Thymus (tissue), 11 donors: ENCODE measurements around the gene KRTAP10-7. TPM values are rescaled to one million over a fixed set of nuclear protein-coding genes. Genes with fewer than 3 reads are reported as not detected.
"Not testable (repeated sequence)": the region's sequence is repeated elsewhere in the genome, so short reads cannot be mapped to it uniquely, and the experiment has no call there.

Source experiments
- DNase-seq, 9 donors: peaks; one replicate each; pipeline ENCODE4 v3.0.0-alpha.2; 2013; ENCODE audit warnings: low spot score in 9 of 9, low read depth in 6 of 9, missing footprints in 1 of 9
- H3K27ac ChIP-seq, 2 donors: one replicate each; pipeline ENCODE4 v1.5.1; 2013; ENCODE audit warnings: control low read depth in 1 of 2, low read depth in 1 of 2, low read length in 1 of 2, mild to moderate bottlenecking in 1 of 2, moderate library complexity in 1 of 2
- H3K27me3 ChIP-seq, 2 donors: one replicate each; pipeline ENCODE4 v1.5.1; 2013; ENCODE audit warnings: low read length in 1 of 2; ENCODE audit not compliant: control insufficient read depth in 2 of 2, insufficient read depth in 1 of 2
- H3K36me3 ChIP-seq, 2 donors: one replicate each; pipeline ENCODE4 v1.5.1; 2013; ENCODE audit warnings: low read length in 1 of 2, mild to moderate bottlenecking in 1 of 2, moderate library complexity in 1 of 2; ENCODE audit not compliant: control insufficient read depth in 2 of 2, insufficient read depth in 2 of 2
- H3K4me1 ChIP-seq, 2 donors: one replicate each; pipeline ENCODE4 v1.5.1; 2013; ENCODE audit warnings: low read length in 2 of 2; ENCODE audit not compliant: control insufficient read depth in 2 of 2, insufficient read depth in 2 of 2
- H3K4me3 ChIP-seq, 2 donors: one replicate each; pipeline ENCODE4 v1.5.1; 2013; ENCODE audit warnings: low read length in 2 of 2, control low read depth in 1 of 2, mild to moderate bottlenecking in 1 of 2
- H3K9me3 ChIP-seq, 2 donors: one replicate each; pipeline ENCODE4 v1.5.1; 2013; ENCODE audit warnings: low read length in 1 of 2, mild to moderate bottlenecking in 1 of 2; ENCODE audit not compliant: control insufficient read depth in 2 of 2, insufficient read depth in 1 of 2
- WGBS: extraction: QIAGEN DNeasy Blood & Tissue Kit; methylation state at CpG from one replicate; pipeline ENCODE4 v1.1.7; 2013; 5-methylcytosine and 5-hydroxymethylcytosine counted together
- polyA plus RNA-seq: library from polyadenylated mRNA; stranded (reverse); fragments of 200-250 nt; gene quantifications from one replicate; pipeline ENCODE4 v1.2.3, GENCODE V29; 2013
- total RNA-seq: library from RNA; stranded (reverse); fragments of 120-200 nt; gene quantifications from one replicate; pipeline ENCODE4 v1.2.4, GENCODE V29; 2013
- donor health status: healthy.

Gene KRTAP10-7
- total and polyA plus RNA-seq, 2 donors = not detected

DNA sequence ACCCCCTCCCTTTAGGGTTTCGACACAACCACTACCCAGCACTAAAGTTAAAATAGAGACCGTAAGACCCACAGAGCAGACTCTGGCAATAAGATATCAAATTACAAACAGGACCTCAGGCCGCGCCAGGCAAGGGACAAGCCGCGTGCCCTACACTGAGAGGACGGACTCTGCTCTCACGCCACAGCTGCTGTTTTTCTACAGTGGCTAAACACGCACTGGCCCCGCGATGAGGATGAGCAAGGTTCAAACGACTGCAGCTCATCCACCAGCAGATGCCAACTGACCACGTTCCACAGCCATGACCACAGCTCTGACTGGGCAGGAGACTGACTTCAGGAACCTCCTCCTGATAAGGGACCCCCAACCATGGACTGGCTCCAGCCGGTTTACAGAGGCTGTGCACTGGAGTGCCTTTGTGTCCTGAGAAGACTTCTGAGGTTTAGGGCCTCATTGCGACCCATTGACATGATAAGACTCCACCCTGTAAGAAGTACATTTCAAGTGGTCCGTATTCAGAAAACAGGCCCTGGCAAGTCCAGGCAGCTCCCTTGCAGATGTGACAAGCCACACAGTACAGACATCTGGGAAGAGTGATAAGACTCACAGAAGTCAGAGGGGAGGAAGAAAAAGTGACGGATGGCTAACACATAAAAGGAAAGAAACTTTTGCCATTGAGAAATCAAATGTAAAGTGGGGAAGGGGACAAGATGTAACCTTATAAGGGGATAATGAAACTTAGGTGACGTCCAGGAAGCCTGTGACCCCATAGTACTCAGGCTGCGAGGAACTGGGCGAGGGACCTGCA is 6.6 kb upstream of the KRTAP10-7 start:
- Histone ChIP-seq H3K4me3 (no peak overlapping the region), H3K4me1 (peaks cover 0 to 2% of the 10 kb centered on the region in 2 donors), H3K27ac (no peak overlapping the region), H3K36me3 (no peaks in the 10 kb centered on the region), H3K27me3 (peaks cover 0 to 6% of the 10 kb centered on the region in 2 donors), H3K9me3 (no peaks in the 10 kb centered on the region)
- 79% methylated on average over 20 of the region's 20 CpGs for WGBS
- DNase-seq = no peak

DNA sequence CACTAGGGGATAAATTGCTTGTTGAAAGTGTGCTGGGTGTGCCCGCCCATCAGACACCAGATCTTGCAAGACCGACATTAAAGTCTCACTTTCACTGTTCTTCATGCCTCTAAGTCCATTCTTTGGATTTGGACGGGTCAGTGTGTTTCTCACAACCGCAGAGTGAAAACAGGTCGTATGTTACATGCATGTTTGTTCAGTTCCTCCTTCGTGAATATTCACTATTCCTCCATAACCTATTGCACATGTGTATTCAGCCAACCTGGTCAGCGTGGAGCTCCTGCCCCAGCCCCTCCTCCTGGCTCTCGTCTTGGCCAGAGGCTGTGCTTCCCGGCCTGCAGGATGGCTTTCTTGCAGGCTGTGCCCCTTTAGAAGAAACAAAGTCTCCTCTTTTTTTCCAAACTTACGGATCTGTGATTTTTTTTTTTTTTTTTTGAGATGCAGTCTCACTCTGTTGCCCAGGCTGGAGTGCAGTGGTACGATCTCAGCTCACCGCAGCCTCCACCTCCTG is 5.9 kb upstream of the KRTAP10-7 start:
- Histone ChIP-seq H3K4me1 (peaks cover 0 to 2% of the 10 kb centered on the region in 2 donors), H3K27me3 (peaks cover 0 to 6% of the 10 kb centered on the region in 2 donors), H3K9me3 (no peaks in the 10 kb centered on the region), H3K36me3 (no peaks in the 10 kb centered on the region), H3K4me3 (no peak overlapping the region), H3K27ac (no peak overlapping the region)
- 82% methylated on average over 12 of the region's 12 CpGs for WGBS
- no peak for DNase-seq

DNA sequence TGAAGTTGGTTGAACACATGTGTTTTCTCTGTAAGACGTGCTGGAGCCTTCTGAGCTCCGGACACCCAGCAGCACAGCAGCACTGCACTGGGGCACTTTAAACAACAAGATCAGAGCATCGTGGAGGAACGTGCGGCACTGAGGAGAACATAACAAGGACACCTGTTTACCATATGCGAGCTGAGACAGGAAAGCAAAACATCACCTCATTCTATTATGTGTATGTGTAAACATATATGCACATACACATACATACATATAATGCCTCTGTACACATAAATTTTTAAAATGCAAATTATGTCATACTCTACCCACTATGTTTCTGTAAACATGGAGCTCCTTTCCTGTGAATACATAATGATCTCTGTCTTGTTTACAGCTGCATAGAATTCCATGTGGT is 4.9 kb upstream of the KRTAP10-7 start:
- Histone ChIP-seq H3K27ac (no peak overlapping the region), H3K36me3 (no peaks in the 10 kb centered on the region), H3K4me1 (peaks cover 0 to 2% of the 10 kb centered on the region in 2 donors), H3K9me3 (no peaks in the 10 kb centered on the region), H3K27me3 (peaks cover 0 to 6% of the 10 kb centered on the region in 2 donors), H3K4me3 (no peak overlapping the region)
- WGBS = 81% methylated on average over 6 of the region's 6 CpGs
- no peak for DNase-seq

DNA sequence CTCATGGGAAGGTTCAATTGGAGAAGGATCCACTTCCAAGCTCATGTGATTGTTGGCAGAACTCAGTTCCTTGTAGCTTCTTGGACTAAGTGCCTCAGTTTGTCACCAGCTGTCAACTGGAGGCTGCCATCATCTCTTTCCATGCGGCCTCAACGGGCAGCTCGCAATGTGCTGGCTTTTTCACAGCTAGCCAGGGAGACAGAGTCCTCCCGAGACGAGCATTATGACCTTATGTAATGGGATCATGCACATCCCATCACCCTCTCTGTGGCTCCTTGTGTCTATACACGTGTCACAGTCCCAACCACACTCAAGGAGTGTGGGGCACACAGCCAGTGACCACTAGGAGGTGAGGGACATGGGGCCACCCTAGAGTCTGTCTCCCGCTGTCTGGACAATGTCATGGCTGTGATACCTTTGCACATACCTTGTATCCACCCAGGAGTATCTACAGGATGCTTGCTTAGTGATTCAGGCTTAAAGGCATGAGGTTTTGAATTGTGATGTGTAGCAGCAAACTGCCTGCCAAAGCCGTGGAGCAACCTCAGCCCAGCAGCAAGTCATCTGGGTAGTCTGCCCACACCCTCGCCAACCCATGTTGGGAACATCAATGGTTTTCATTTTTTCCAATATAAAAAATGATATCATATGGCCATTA is 4.2 kb upstream of the KRTAP10-7 start:
- peaks cover 0 to 6% of the 10 kb centered on the region in 2 donors for H3K27me3 ChIP-seq
- H3K36me3 ChIP-seq = no peaks in the 10 kb centered on the region
- no peaks in the 10 kb centered on the region for H3K9me3 ChIP-seq
- H3K4me3 ChIP-seq = no peak overlapping the region
- peaks cover 0 to 2% of the 10 kb centered on the region in 2 donors for H3K4me1 ChIP-seq
- DNase-seq = no peak
- no peak overlapping the region for H3K27ac ChIP-seq
- 88% methylated on average over 9 of the region's 9 CpGs for WGBS

DNA sequence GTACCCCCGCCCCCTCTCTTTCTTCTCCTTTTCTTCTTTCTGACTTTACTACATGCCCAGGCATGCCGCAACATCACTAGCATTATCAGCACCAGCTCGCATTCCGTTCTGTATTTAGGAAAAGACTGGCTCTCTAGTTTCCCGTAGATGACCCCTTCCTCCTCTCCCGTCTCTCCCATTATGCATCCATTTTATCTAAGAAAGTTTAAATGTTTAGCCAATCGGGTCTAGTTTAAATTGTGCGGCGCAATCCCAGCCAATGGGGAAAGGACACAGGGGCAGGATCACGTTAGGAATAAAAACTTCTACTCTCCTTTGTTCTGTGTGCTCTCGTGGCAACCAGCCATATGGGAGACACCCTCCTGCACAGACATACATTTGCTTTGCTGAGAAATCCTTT is 2.3 kb upstream of the KRTAP10-7 start:
- 86% methylated on average over 11 of the region's 11 CpGs for WGBS
- Histone ChIP-seq H3K9me3 (no peaks in the 10 kb centered on the region), H3K27me3 (peaks cover 0 to under 1% of the 10 kb centered on the region in 2 donors), H3K4me3 (no peak overlapping the region), H3K4me1 (peaks cover 0 to 2% of the 10 kb centered on the region in 2 donors), H3K27ac (no peak overlapping the region), H3K36me3 (no peaks in the 10 kb centered on the region)
- DNase-seq = no peak

DNA sequence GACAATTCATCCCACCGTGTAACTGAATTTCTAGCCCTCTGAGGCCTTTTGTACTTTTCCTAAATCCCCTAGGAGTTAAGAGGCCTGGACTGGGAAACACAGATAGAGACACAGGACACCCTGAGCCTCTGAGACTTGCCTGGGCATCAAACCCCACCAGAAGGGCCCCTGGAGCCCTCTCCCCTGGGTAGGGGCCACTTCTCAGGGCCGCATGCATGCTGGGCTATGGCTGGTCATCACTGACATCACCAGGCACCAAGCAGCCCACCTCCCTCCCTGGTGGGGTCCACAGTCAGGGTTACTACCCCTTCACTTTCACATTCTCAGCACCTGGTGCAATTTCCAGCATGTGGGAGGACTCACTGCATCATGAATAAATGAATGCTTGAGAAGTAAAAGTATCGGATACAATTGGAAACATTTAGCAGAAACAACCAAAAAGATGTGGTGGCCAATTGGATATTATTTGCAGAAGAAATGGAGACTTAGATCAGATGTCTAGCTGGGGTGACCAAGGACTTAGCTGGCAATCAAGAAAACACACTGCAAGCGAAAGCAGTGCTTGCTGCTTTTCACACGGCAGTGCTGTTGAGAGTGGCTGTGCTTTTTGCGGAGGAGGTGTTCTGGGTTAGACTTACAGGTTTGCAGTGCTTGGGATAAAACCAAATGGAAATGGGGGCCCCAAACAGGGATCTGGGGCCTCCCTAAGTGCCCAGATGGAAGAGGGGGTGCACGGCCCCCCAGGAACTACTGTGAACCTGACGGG is 950 bp upstream of the KRTAP10-7 start:
- Histone ChIP-seq H3K9me3 (peaks cover 0 to 2% of the 10 kb centered on the region in 2 donors), H3K4me1 (no peaks in the 10 kb centered on the region), H3K27me3 (no peaks in the 10 kb centered on the region), H3K4me3 (no peak overlapping the region), H3K36me3 (no peaks in the 10 kb centered on the region), H3K27ac (no peak overlapping the region)
- no peak for DNase-seq
- WGBS = 92% methylated on average over 8 of the region's 8 CpGs

DNA sequence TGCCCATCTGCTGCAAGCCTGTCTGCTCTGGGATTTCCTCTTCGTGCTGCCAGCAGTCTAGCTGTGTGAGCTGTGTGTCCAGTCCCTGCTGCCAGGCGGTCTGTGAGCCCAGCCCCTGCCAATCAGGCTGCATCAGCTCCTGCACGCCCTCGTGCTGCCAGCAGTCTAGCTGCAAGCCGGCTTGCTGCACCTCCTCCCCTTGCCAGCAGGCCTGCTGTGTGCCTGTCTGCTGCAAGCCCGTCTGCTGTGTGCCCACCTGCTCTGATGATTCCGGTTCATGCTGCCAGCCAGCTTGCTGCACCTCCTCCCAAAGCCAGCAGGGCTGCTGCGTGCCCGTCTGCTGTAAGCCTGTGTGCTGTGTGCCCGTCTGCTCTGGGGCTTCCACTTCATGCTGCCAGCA is 694 bp downstream of the KRTAP10-7 start:
- not testable (repeated sequence) for H3K27me3 ChIP-seq, H3K27ac ChIP-seq, H3K4me1 ChIP-seq, H3K9me3 ChIP-seq, DNase-seq, H3K36me3 ChIP-seq, H3K4me3 ChIP-seq
- WGBS = 82% methylated on average over 10 of the region's 10 CpGs

DNA sequence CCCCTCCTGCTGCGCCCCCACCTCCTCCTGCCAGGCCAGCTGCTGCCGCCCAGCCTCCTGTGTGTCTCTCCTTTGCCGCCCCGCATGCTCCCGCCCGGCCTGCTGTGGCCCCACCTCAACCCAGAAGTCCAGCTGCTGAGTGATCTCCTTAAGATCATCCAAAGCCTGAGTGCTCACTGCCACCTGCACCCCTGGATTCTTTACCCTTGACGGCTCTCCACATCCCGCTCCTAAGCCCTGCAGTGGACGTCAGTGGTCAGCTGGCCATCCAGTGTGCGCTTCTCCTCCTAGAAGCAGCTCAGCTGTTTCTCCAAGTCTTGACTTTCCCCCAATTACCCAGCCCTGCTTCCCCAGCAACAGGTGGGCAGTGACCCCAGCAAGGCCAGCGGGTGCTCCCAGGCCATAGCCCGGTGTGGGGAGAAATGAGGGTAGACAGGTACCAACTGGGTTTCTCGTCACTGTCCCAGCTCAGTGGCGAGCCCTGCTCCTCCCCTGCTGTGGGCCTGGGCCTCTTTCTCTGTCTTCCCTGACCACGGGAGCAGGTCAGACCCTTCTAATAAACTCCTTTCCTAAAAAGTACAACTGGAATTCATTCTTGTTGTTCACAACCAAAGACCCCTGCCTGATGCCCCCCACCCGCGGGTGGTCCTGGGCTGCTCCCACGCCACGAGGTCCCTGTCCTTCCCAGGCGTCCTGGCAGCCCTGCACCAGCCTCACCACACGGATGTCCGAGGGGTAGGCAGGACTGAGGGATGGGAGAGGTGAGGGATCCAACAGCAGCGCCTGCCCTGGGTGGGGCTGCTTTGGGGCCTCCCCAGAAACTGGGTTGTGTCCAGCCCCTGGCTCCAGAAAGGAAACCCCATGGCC is 1.4 kb downstream of the KRTAP10-7 start:
- Histone ChIP-seq H3K4me3 (no peak overlapping the region), H3K4me1 (no peaks in the 10 kb centered on the region), H3K36me3 (no peaks in the 10 kb centered on the region), H3K27me3 (no peaks in the 10 kb centered on the region), H3K27ac (no peak overlapping the region), H3K9me3 (peaks cover 0 to 2% of the 10 kb centered on the region in 2 donors)
- 85% methylated on average over 23 of the region's 23 CpGs for WGBS
- DNase-seq = no peak
